Mesodermal cell (in vitro differentiated cells): ENCODE results near the gene NETO2.

ENCODE experiments used
- H3K27ac ChIP-seq: 2 replicates; pipeline ENCODE4 v1.7.0; 2013; ENCODE audit warnings: mild to moderate bottlenecking, low read depth, low read length, moderate library complexity; ENCODE audit not compliant: severe bottlenecking
- H3K36me3 ChIP-seq: 2 replicates; pipeline ENCODE4 v1.7.1; 2013; ENCODE audit warnings: mild to moderate bottlenecking, low read length, moderate library complexity; ENCODE audit not compliant: control insufficient read depth, insufficient read depth
- H3K4me1 ChIP-seq: one replicate; pipeline ENCODE4 v1.7.1; 2013; ENCODE audit warnings: mild to moderate bottlenecking, low read length; ENCODE audit not compliant: insufficient read depth, control insufficient read depth, poor library complexity, severe bottlenecking
- H3K4me3 ChIP-seq: 2 replicates; pipeline ENCODE4 v1.7.0; 2013; ENCODE audit warnings: low read length, control low read depth, mild to moderate bottlenecking; ENCODE audit not compliant: insufficient read depth, poor library complexity, severe bottlenecking; ENCODE audit errors: extremely low read depth
- H3K9me3 ChIP-seq: 2 replicates; pipeline ENCODE4 v1.7.1; 2013; ENCODE audit warnings: mild to moderate bottlenecking, low read length, moderate library complexity; ENCODE audit not compliant: control insufficient read depth
- WGBS, 2 experiments: methylation state at CpG; one replicate each; pipeline ENCODE4 v1.1.5; 2013; ENCODE audit warnings: missing lambda C conversion rate in 2 of 2; ENCODE audit not compliant: insufficient coverage in 2 of 2; 5-methylcytosine and 5-hydroxymethylcytosine counted together

Gene NETO2

GRCh38 chr16:47084198-47084597 is 59.5 kb downstream of the NETO2 start:
- no peak overlapping the region for H3K27ac ChIP-seq
- no peaks in the 10 kb centered on the region for H3K9me3 ChIP-seq
- no peak overlapping the region for H3K4me3 ChIP-seq
- no peaks in the 10 kb centered on the region for H3K4me1 ChIP-seq
- peaks cover 23% of the 10 kb centered on the region for H3K36me3 ChIP-seq
- 92 to 93% methylated on average over 3 to 6 of the region's 6 CpGs for WGBS, 2 experiments

DNA sequence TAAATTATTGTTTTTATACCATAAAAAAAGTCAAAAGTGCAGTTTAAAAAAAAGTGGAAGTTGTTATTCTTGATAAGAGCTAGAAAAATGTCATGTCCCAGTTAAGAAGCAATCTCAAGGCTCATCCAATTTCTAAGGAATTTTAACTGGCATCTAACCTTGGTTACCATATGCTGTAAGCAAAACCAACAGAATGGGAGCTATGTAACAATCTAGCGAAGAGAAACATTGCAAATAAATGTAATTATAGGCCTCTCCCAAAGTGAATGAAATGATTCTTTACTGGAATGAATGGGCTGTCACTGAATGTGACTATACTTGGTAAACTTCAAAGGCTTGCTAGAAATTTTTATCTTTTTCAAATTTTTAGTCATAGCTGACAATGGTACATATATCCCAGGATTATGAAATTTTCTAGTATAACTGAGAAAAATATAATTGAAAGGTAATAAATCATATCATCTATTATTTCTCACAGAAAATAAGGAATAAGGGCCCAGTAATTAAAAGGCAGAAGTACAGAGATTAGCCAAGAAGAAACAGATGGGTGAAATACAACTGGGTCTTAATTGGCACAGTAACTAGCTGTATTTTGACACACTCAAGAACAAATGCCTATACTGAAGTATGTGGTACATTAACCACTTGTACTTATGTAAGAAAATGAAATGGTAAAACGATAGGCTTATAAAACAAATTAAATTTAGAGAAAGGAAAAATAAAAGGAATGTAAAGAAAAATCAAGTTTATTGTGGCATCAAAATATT is 61.5 kb downstream of the NETO2 start:
- H3K27ac ChIP-seq = no peak overlapping the region
- no peaks in the 10 kb centered on the region for H3K4me1 ChIP-seq
- no peaks in the 10 kb centered on the region for H3K9me3 ChIP-seq
- no peak overlapping the region for H3K4me3 ChIP-seq
- peaks cover 23% of the 10 kb centered on the region for H3K36me3 ChIP-seq
- 88 to 100% methylated on average over 1 of the region's 2 CpGs for WGBS, 2 experiments

DNA sequence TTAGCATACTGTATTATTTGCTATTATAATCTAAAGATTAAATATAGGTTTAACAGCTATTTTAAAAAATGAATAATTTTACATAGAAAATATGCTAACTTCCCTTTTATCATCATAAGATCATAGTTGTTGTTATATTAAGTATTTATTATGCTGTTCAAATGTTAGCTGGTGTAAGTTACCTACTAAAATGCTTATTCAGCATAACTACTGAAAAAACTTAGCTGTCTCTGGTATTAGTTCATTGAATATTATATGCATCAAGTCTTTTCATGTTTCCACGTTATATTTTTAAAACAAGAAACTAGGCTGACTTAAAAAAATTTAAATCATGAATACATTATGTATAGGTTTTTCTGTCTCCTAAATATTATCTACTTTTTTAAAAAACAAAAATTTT is 62.6 kb downstream of the NETO2 start:
- no CpG with 5 or more reads among the region's 1 CpG for WGBS, 2 experiments
- Histone ChIP-seq H3K4me3 (no peak overlapping the region), H3K27ac (no peak overlapping the region), H3K36me3 (peaks cover 20% of the 10 kb centered on the region), H3K9me3 (no peaks in the 10 kb centered on the region), H3K4me1 (no peaks in the 10 kb centered on the region)

DNA sequence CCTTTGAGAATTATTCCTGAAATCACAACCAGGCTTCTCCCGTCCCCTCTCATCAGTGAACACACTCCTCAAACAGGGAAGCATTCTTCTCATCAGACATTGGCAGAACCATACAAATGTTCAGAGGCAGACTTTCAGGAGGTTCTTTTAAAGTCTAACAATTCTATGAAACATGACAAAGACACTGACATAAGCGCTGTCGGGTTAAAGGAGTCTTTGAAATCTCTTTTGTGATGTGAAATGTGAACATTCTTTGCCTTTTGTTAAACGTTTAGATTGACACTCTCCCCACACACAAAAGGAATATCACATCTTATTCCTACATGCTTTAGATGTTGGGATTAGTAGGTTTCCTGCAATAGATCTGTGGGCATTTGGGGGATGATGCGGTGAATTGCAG is 63.9 kb downstream of the NETO2 start:
- 93 to 100% methylated on average over 1 to 2 of the region's 5 CpGs for WGBS, 2 experiments
- no peak overlapping the region for H3K27ac ChIP-seq
- H3K4me3 ChIP-seq = no peak overlapping the region
- no peaks in the 10 kb centered on the region for H3K9me3 ChIP-seq
- peaks cover 12% of the 10 kb centered on the region for H3K36me3 ChIP-seq
- H3K4me1 ChIP-seq = no peaks in the 10 kb centered on the region

GRCh38 chr16:47073223-47074155 is 70.3 kb downstream of the NETO2 start:
- no peak overlapping the region for H3K4me3 ChIP-seq
- WGBS, 2 experiments = 88 to 92% methylated on average over 3 of the region's 6 CpGs
- no peaks in the 10 kb centered on the region for H3K36me3 ChIP-seq
- no peak overlapping the region for H3K27ac ChIP-seq
- no peaks in the 10 kb centered on the region for H3K4me1 ChIP-seq
- H3K9me3 ChIP-seq = no peaks in the 10 kb centered on the region

DNA sequence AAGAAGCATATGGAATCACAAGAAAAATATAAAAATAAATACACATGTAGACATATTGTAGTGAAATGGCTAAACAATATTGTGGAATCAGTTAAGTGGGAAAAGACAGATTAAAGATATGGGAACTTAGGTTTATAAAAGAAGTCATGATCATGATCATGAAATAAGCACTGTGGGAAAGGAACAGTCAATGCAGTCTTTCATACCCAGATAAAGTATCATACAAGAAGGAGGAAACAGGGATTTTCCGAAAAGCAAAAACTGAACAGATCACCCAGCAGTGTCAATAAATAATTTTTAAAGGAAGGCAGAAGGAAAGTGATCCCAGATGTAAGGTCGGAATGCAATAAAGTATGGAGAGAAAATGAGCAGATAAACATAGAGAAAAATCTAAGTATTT is 71.6 kb downstream of the NETO2 start:
- Histone ChIP-seq H3K36me3 (no peaks in the 10 kb centered on the region), H3K9me3 (no peaks in the 10 kb centered on the region), H3K4me3 (no peak overlapping the region), H3K27ac (no peak overlapping the region), H3K4me1 (no peaks in the 10 kb centered on the region)
- no CpG with 5 or more reads among the region's 2 CpGs for WGBS, 2 experiments

GRCh38 chr16:47069841-47070584 is 73.7 kb downstream of the NETO2 start:
- H3K4me1 ChIP-seq = no peaks in the 10 kb centered on the region
- WGBS, 2 experiments = 84 to 93% methylated on average over 6 to 9 of the region's 11 CpGs
- H3K36me3 ChIP-seq = no peaks in the 10 kb centered on the region
- H3K9me3 ChIP-seq = no peaks in the 10 kb centered on the region
- H3K27ac ChIP-seq = no peak overlapping the region
- H3K4me3 ChIP-seq = no peak overlapping the region

DNA sequence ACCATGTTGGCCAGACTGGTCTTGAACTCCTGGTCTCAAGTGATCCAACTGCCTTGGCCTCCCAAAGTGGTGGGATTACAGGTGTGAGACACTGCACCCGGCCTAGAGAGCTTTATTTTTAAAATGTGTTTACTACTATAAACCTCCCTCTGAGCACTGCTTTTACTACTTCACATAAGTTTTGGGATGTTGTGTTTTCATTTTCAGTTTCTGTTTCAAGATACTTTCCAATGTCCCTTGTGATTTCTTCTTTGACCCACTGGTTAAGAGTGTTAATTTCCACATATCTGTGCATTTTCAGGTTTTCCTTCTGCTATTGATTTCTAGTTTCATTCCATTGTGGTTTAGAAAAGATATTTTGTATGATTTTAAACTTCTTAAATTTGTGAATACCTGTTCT is 74.4 kb downstream of the NETO2 start:
- H3K36me3 ChIP-seq = no peaks in the 10 kb centered on the region
- no peak overlapping the region for H3K27ac ChIP-seq
- no peak overlapping the region for H3K4me3 ChIP-seq
- H3K9me3 ChIP-seq = no peaks in the 10 kb centered on the region
- WGBS, 2 experiments = no CpG with 5 or more reads among the region's 1 CpG
- no peaks in the 10 kb centered on the region for H3K4me1 ChIP-seq

- Histone ChIP-seq H3K27ac (no peak overlapping the region), H3K9me3 (no peaks in the 10 kb centered on the region), H3K4me3 (no peak overlapping the region), H3K36me3 (no peaks in the 10 kb centered on the region), H3K4me1 (no peaks in the 10 kb centered on the region)
- 84 to 96% methylated on average over 4 of the region's 5 CpGs for WGBS, 2 experiments
These were observed 76.5 kb downstream of the NETO2 start for GRCh38 chr16:47067203-47067602.

GRCh38 chr16:47065766-47066688 is 77.7 kb downstream of the NETO2 start:
- no peaks in the 10 kb centered on the region for H3K36me3 ChIP-seq
- no peak overlapping the region for H3K4me3 ChIP-seq
- WGBS, 2 experiments = 44 to 69% methylated on average over 6 to 10 of the region's 13 CpGs
- no peaks in the 10 kb centered on the region for H3K9me3 ChIP-seq
- no peaks in the 10 kb centered on the region for H3K4me1 ChIP-seq
- H3K27ac ChIP-seq = no peak overlapping the region
